BE2C (cell line): ENCODE data around the gene AEBP1.

ENCODE experiments used
- DNase-seq: peaks from one replicate; pipeline ENCODE4 v3.0.0-alpha.2; 2020
- H3K27me3 ChIP-seq: fragments of 250-450 bp; sonication (Bioruptor Pico); 2 replicates; pipeline ENCODE4 v1.5.1; 2020; ENCODE audit warnings: mild to moderate bottlenecking
- H3K36me3 ChIP-seq: fragments of 250-450 bp; sonication (Bioruptor Pico); 2 replicates; pipeline ENCODE4 v1.5.1; 2020; ENCODE audit warnings: mild to moderate bottlenecking
- H3K4me1 ChIP-seq: fragments of 250-450 bp; sonication (Bioruptor Pico); 2 replicates; pipeline ENCODE4 v1.5.1; 2020
- H3K4me3 ChIP-seq: 2 replicates; pipeline ENCODE4 v1.5.1; 2011; ENCODE audit warnings: low read depth, low read length
- H3K9me3 ChIP-seq: fragments of 250-450 bp; sonication (Bioruptor Pico); 2 replicates; pipeline ENCODE4 v1.5.1; 2020
- CTCF ChIP-seq: IDR thresholded peaks from 2 replicates; pipeline ENCODE4 v1.5.1; 2012; ENCODE audit warnings: mild to moderate bottlenecking, low read depth, low read length

Gene AEBP1

GRCh38 chr7:44142028-44142427 lies 37.9 kb downstream of the AEBP1 start:
- Histone ChIP-seq H3K4me3 (no peak overlapping the region), H3K4me1 (peaks cover 7% of the 10 kb centered on the region), H3K9me3 (no peaks in the 10 kb centered on the region), H3K27me3 (no peaks in the 10 kb centered on the region), H3K36me3 (no peaks in the 10 kb centered on the region)
- no peak for TF ChIP-seq CTCF
- DNase-seq = no peak

- Histone ChIP-seq H3K4me1 (peaks cover 7% of the 10 kb centered on the region), H3K27me3 (no peaks in the 10 kb centered on the region), H3K4me3 (no peak overlapping the region), H3K9me3 (no peaks in the 10 kb centered on the region), H3K36me3 (no peaks in the 10 kb centered on the region)
- no peak for TF ChIP-seq CTCF
- no peak for DNase-seq
These were observed 39.6 kb downstream of the AEBP1 start for GRCh38 chr7:44143646-44144250.

GRCh38 chr7:44144426-44144967 lies 40.4 kb downstream of the AEBP1 start:
- H3K4me1 ChIP-seq = peaks cover 7% of the 10 kb centered on the region
- no peak overlapping the region for H3K4me3 ChIP-seq
- H3K9me3 ChIP-seq = no peaks in the 10 kb centered on the region
- no peak for DNase-seq
- no peak for TF ChIP-seq CTCF
- no peaks in the 10 kb centered on the region for H3K27me3 ChIP-seq
- no peaks in the 10 kb centered on the region for H3K36me3 ChIP-seq

GRCh38 chr7:44144968-44145478 lies 40.9 kb downstream of the AEBP1 start:
- Histone ChIP-seq H3K9me3 (no peaks in the 10 kb centered on the region), H3K27me3 (no peaks in the 10 kb centered on the region), H3K36me3 (no peaks in the 10 kb centered on the region), H3K4me3 (no peak overlapping the region; the same call in 1 of the 2 replicates), H3K4me1 (peaks cover 7% of the 10 kb centered on the region)
- DNase-seq = no peak
- no peak for TF ChIP-seq CTCF

GRCh38 chr7:44145479-44145968 lies 41.4 kb downstream of the AEBP1 start:
- Histone ChIP-seq H3K36me3 (no peaks in the 10 kb centered on the region), H3K27me3 (no peaks in the 10 kb centered on the region), H3K9me3 (no peaks in the 10 kb centered on the region), H3K4me1 (peaks cover 7% of the 10 kb centered on the region), H3K4me3 (peak overlapping the region; percentile 64)
- DNase-seq = no peak
- TF ChIP-seq CTCF = no peak
